ENCODE results near the gene CTRB1. TPM values are rescaled to one million over a fixed set of nuclear protein-coding genes. Genes with fewer than 3 reads are reported as not detected.

Gene CTRB1
- not detected in 2 replicates for total RNA-seq

DNA sequence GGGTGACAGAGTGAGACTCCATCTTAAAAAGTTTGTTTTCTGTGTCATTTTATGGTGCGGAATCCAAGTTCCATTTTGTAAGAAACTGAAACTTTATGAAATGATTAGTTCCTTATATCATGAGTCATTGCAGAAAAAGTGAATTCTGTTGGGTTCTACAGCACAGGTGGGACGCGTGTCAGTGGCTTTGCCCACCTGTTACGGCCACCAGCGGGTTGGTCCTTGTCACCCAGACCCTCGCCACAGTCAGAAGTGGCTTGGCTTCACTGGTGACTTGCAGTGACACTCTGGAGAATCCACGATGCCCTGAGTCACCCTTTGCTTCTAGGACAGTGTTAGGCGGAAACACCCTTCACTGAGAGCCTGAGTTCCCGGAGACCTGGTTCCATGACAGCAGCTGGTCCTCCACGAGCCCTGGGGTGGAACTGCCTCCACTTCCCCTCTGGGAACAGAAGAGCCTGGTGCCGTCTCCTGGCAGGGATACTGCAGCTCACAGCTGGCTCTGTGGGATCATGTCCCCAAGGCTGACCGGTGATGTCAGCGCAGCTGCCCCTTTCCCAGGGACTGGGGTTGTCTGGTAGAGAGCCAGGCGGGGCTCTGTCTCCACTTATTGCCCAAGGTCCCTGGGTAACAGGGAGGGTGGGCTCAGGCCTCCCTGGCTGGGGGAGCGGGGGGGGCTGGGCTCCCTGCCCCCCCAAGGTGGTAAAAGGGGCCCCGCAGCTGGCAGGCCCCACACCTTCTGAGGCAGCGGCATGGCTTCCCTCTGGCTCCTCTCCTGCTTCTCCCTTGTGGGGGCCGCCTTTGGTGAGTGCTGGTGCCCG lies at the start of gene CTRB1:
Gene CTRB1, plus strand, starts transcription at position 733 of the 821 bp plus-strand sequence. Its CDS starts 20 bp downstream, at position 753.

GRCh38 chr16:75206749-75207451 lies 11.9 kb upstream of the CTRB1 start, which contains the start of gene CTRB2:
CTRB2 (minus strand) TSS chr16:75207161; CDS start chr16:75207141, 20 bp downstream.

DNA sequence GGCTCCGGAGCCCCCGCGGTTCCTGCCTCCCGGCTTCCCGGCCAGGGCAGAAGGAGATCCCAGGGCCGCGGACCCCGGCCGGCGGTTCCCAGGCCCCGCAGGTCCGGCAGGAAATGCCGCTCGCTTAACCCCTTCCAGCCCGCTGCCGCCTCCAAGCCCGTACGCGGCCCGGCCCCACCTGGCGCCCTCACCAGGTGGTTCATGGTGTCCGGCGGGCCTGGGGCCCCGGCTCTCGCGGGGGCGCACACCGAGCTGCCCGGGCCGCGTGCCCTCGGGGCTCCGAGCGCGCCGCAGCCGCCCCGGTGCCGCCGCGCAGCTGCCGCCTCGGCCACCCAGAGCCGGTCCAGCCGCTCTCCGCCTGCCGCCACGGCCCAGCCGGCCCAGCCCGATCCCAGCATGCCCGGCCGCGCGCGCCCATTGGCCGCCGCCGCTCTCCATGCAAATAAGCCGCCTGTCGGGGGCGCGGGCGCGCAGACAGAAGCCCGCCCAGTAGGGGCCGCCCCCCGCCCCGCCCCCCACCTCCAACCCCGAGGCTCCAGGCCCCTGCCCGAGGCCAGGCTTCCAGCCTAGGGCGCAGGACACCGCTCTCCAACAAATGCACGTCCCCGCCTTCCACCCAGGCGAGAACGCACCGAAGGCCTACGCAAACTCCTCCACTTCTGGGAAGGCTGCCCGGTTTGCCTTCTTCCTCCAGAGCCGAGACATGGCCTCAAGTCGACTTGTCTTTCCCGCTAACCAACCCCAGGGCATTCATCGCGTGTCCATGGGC lies 32.7 kb downstream of the CTRB1 start, which contains the start of gene BCAR1:
Gene BCAR1, minus strand, starts transcription at position 345 of the 769 bp plus-strand sequence. Its CDS starts 142 bp downstream, at position 203.

Other genes with a start within 250 kb of the CTRB1 start
- gene WDR59, start 233.9 kb upstream of the CTRB1 start, total RNA-seq, result 26.6 and 30.2 TPM in 2 replicates
- gene ZNRF1, start 220.0 kb upstream of the CTRB1 start, total RNA-seq, result 22.7 and 31.4 TPM in 2 replicates
- 0.72 and 0.80 TPM in 2 replicates for gene LDHD, start 102.2 kb upstream of the CTRB1 start, total RNA-seq
- 16.5 TPM in 2 replicates for gene ZFP1, start 70.5 kb upstream of the CTRB1 start, total RNA-seq
- gene CTRB2, start 11.8 kb upstream of the CTRB1 start, total RNA-seq, result not detected in 2 replicates
- 190 and 266 TPM in 2 replicates for gene BCAR1, start 32.6 kb downstream of the CTRB1 start, total RNA-seq
- 76.3 and 91.3 TPM in 2 replicates for gene CFDP1, start 214.5 kb downstream of the CTRB1 start, total RNA-seq
- 32.4 and 44.2 TPM in 2 replicates for gene TMEM170A, start 245.7 kb downstream of the CTRB1 start, total RNA-seq